ENCODE data around the gene TEX101. TPM values are rescaled to one million over a fixed set of nuclear protein-coding genes. Genes with fewer than 3 reads are reported as not detected.
"Not testable (repeated sequence)": the region's sequence is repeated elsewhere in the genome, so short reads cannot be mapped to it uniquely, and the experiment has no call there.

TEX101 gene
- total and polyA plus RNA-seq, 4 donors = not detected

DNA sequence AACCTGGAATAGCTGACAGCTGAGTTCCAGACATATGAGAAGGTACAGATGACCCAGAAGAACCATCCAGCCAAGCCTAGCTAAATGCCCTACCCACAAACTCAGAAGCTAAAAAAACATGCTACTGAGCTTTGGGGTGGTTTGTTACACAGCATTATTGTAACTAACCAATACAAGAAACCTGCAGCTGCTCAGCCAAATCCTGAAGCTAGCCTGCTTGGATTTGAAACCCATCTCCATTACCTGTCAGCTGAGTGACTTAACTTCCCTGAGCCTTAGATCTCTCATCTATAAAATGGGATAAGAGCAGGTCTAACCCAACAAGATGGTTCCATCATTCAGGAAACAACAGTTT lies 25.0 kb downstream of the TEX101 start:
- no peak overlapping the region for H3K9ac ChIP-seq (ENCODE audit: low read depth in 1 of 2, low read length in 2 of 2)
- no peaks in the 10 kb centered on the region for H3K36me3 ChIP-seq (ENCODE audit: control insufficient read depth in 4 of 4, insufficient read depth in 3 of 4, low read depth in 1 of 4, low read length in 3 of 4)
- no peak overlapping the region for H3K27ac ChIP-seq (ENCODE audit: low read depth in 1 of 2, low read length in 2 of 2)
- TF ChIP-seq, protein P1, sequence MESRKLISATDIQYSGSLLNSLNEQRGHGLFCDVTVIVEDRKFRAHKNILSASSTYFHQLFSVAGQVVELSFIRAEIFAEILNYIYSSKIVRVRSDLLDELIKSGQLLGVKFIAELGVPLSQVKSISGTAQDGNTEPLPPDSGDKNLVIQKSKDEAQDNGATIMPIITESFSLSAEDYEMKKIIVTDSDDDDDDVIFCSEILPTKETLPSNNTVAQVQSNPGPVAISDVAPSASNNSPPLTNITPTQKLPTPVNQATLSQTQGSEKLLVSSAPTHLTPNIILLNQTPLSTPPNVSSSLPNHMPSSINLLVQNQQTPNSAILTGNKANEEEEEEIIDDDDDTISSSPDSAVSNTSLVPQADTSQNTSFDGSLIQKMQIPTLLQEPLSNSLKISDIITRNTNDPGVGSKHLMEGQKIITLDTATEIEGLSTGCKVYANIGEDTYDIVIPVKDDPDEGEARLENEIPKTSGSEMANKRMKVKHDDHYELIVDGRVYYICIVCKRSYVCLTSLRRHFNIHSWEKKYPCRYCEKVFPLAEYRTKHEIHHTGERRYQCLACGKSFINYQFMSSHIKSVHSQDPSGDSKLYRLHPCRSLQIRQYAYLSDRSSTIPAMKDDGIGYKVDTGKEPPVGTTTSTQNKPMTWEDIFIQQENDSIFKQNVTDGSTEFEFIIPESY (IDR thresholded peaks at IDR 0.05) = no peak
- TF ChIP-seq SP1 (IDR thresholded peaks at IDR 0.05) = no peak
- TF ChIP-seq JUND (IDR thresholded peaks at IDR 0.05) = no peak
- TF ChIP-seq HNF4G (IDR thresholded peaks at IDR 0.05) = no peak
- no peak for TF ChIP-seq YY1 (IDR thresholded peaks at IDR 0.05)
- TF ChIP-seq RXRA (IDR thresholded peaks at IDR 0.05) = no peak
- TF ChIP-seq EGR1 (IDR thresholded peaks at IDR 0.05; ENCODE audit: low read depth in 2 of 2) = no peak
- TF ChIP-seq, protein P2, sequence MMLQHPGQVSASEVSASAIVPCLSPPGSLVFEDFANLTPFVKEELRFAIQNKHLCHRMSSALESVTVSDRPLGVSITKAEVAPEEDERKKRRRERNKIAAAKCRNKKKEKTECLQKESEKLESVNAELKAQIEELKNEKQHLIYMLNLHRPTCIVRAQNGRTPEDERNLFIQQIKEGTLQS (IDR thresholded peaks at IDR 0.05) = no peak
- TF ChIP-seq HNF4A (conservative IDR thresholded peaks at IDR 0.05) = no peak
- TF ChIP-seq, protein P3, sequence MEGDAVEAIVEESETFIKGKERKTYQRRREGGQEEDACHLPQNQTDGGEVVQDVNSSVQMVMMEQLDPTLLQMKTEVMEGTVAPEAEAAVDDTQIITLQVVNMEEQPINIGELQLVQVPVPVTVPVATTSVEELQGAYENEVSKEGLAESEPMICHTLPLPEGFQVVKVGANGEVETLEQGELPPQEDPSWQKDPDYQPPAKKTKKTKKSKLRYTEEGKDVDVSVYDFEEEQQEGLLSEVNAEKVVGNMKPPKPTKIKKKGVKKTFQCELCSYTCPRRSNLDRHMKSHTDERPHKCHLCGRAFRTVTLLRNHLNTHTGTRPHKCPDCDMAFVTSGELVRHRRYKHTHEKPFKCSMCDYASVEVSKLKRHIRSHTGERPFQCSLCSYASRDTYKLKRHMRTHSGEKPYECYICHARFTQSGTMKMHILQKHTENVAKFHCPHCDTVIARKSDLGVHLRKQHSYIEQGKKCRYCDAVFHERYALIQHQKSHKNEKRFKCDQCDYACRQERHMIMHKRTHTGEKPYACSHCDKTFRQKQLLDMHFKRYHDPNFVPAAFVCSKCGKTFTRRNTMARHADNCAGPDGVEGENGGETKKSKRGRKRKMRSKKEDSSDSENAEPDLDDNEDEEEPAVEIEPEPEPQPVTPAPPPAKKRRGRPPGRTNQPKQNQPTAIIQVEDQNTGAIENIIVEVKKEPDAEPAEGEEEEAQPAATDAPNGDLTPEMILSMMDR (IDR thresholded peaks at IDR 0.05; ENCODE audit: low read depth, low read length, missing input control) = no peak
- no peak for TF ChIP-seq TAF1 (conservative IDR thresholded peaks at IDR 0.05)
- TF ChIP-seq FOXA2 (IDR thresholded peaks at IDR 0.05) = no peak
- TF ChIP-seq REST (IDR thresholded peaks at IDR 0.05) = no peak
- no peak for TF ChIP-seq MAX (IDR thresholded peaks at IDR 0.05)
- no peak for TF ChIP-seq RAD21 (IDR thresholded peaks at IDR 0.05)
- H3K9me3 ChIP-seq (ENCODE audit: control insufficient read depth in 4 of 4, low read length in 3 of 4) = no peaks in the 10 kb centered on the region
- no peak for DNase-seq (ENCODE audit: low spot score)
- no peaks in the 10 kb centered on the region for H3K27me3 ChIP-seq (ENCODE audit: control insufficient read depth in 4 of 4, insufficient read depth in 4 of 4, low read length in 3 of 4)
- no peaks in the 10 kb centered on the region for H3K4me1 ChIP-seq (ENCODE audit: control insufficient read depth in 4 of 4, insufficient read depth in 4 of 4, low read length in 3 of 4)
- no peak overlapping the region for H3K4me3 ChIP-seq (ENCODE audit: low read depth in 1 of 3, low read length in 3 of 3)

DNA sequence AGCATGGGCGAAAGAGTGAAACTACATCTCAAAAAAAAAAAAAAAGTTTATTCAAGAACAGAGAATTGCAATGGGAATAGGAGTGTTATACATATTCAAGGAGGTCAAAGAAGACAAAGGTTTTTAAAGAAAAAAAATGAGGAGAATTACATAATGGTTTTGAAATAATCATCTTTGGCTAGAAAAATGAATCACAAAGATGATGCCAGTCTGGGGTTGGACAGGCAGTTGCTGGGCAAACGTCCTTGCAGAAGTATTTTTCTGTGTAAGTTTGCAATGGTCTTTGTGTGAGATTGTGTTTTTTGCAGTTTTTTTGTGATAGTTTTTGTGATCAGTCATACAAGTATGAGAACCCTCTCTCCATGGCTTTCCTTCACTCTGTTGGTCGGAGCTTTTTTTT lies 27.0 kb downstream of the TEX101 start:
- H3K27ac ChIP-seq (ENCODE audit: low read depth in 1 of 2, low read length in 2 of 2) = no peak overlapping the region
- WGBS = 71% methylated on average over 3 of the region's 3 CpGs
- no peak overlapping the region for H3K4me3 ChIP-seq (ENCODE audit: low read depth in 1 of 3, low read length in 3 of 3)
- no peak for TF ChIP-seq SP1 (IDR thresholded peaks at IDR 0.05)
- TF ChIP-seq MAX (IDR thresholded peaks at IDR 0.05) = no peak
- no peak for TF ChIP-seq YY1 (IDR thresholded peaks at IDR 0.05)
- no peak for TF ChIP-seq RXRA (IDR thresholded peaks at IDR 0.05)
- no peaks in the 10 kb centered on the region for H3K4me1 ChIP-seq (ENCODE audit: control insufficient read depth in 4 of 4, insufficient read depth in 4 of 4, low read length in 3 of 4)
- H3K27me3 ChIP-seq (ENCODE audit: control insufficient read depth in 4 of 4, insufficient read depth in 4 of 4, low read length in 3 of 4) = no peaks in the 10 kb centered on the region
- no peak overlapping the region for H3K9ac ChIP-seq (ENCODE audit: low read depth in 1 of 2, low read length in 2 of 2)
- H3K36me3 ChIP-seq (ENCODE audit: control insufficient read depth in 4 of 4, insufficient read depth in 3 of 4, low read depth in 1 of 4, low read length in 3 of 4) = no peaks in the 10 kb centered on the region
- H3K9me3 ChIP-seq (ENCODE audit: control insufficient read depth in 4 of 4, low read length in 3 of 4) = no peaks in the 10 kb centered on the region
- DNase-seq (ENCODE audit: low spot score) = no peak

DNA sequence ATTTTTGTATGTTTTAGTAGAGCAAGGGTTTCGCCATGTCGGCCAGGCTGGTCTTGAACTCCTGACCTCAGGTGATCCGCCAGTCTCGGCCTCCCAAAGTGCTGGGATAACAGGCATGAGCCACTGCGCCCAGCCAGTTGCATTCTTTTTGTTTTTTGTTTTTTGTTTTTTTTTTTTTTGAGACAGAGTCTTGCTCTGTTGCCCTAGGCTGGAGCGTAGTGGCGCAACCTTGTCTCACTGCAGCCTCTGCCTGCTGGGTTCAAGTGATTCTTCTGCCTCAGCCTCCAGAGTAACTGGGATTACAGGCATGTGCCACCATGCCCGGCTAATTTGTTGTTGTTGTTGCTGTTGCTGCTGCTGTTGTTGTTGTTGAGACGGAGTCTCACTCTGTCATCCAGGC lies 29.4 kb downstream of the TEX101 start:
- not testable (repeated sequence) for H3K4me3 ChIP-seq (ENCODE audit: low read depth in 1 of 3, low read length in 3 of 3); H3K9me3 ChIP-seq (ENCODE audit: control insufficient read depth in 4 of 4, low read length in 3 of 4); H3K27me3 ChIP-seq (ENCODE audit: control insufficient read depth in 4 of 4, insufficient read depth in 4 of 4, low read length in 3 of 4); H3K27ac ChIP-seq (ENCODE audit: low read depth in 1 of 2, low read length in 2 of 2); H3K36me3 ChIP-seq (ENCODE audit: control insufficient read depth in 4 of 4, insufficient read depth in 3 of 4, low read depth in 1 of 4, low read length in 3 of 4); DNase-seq (ENCODE audit: low spot score); H3K4me1 ChIP-seq (ENCODE audit: control insufficient read depth in 4 of 4, insufficient read depth in 4 of 4, low read length in 3 of 4); H3K9ac ChIP-seq (ENCODE audit: low read depth in 1 of 2, low read length in 2 of 2)
- 89% methylated on average over 9 of the region's 9 CpGs for WGBS
